Endothelial cell of umbilical vein (primary cell): Measurements from ENCODE around the gene CCDC146. TPM values are rescaled to one million over a fixed set of nuclear protein-coding genes. Genes with fewer than 3 reads are reported as not detected.

Experiments
- BruUV-seq: library from RNA; stranded (reverse); fragments of 400-500 nt; replicated peaks from 2 replicates; lab custom pipeline; 2021; lab: Mats Ljungman, UMichigan
- CTCF ChIA-PET: fragments of 300-600, 350-600 bp; sonication (Branson Sonifier 250); formaldehyde crosslinking; loops from one replicate; lab custom pipeline; 2021; ENCODE audit warnings: antibody characterized with exemption, inconsistent platforms; lab: Charles Lee
- POLR2A ChIA-PET: fragments of 300-600, 350-600 bp; sonication (Branson Sonifier 250); formaldehyde crosslinking; loops from one replicate; lab custom pipeline; 2021; ENCODE audit warnings: antibody characterized with exemption, inconsistent platforms; lab: Charles Lee
- DNase-seq: peaks from one replicate; pipeline ENCODE4 v3.0.0-alpha.2; 2011; ENCODE audit warnings: low read depth, low spot score
- FAIRE-seq: peaks from 2 replicates; lab custom pipeline; 2011; peaks lifted over from hg19 to GRCh38; lab: Jason Lieb, UNC
- H2AFZ ChIP-seq: 2 replicates; pipeline ENCODE4 v1.6.0; 2012; ENCODE audit warnings: low read depth, low read length, control low read depth, inconsistent platforms
- H3K27ac ChIP-seq: 2 replicates; pipeline ENCODE4 v1.5.1; 2011; ENCODE audit warnings: low read depth, mild to moderate bottlenecking, control low read depth, low read length, moderate library complexity; ENCODE audit not compliant: insufficient read depth
- H3K27me3 ChIP-seq, 2 experiments: 2 replicates each; pipeline versions ENCODE4 v1.6.0 to v1.6.1; 2011; ENCODE audit warnings: low read length in 2 of 2, mixed read lengths in 1 of 2; ENCODE audit not compliant: control insufficient read depth in 2 of 2, insufficient read depth in 2 of 2
- H3K36me3 ChIP-seq, 2 experiments: 2 replicates in 1 of 2; 3 replicates in 1 of 2; pipeline ENCODE4 v1.5.1; 2011; ENCODE audit warnings: low read length in 2 of 2, mild to moderate bottlenecking in 1 of 2, moderate library complexity in 1 of 2; ENCODE audit not compliant: control insufficient read depth in 2 of 2, insufficient read depth in 2 of 2; ENCODE audit errors: extremely low read depth in 1 of 2
- H3K4me1 ChIP-seq: 3 replicates; pipeline ENCODE4 v1.5.1; 2011; ENCODE audit warnings: mild to moderate bottlenecking, low read length; ENCODE audit not compliant: control insufficient read depth, insufficient read depth; ENCODE audit errors: extremely low read depth
- H3K4me2 ChIP-seq: 2 replicates; pipeline ENCODE4 v1.6.1; 2011; ENCODE audit warnings: low read length, control low read depth, mixed read lengths; ENCODE audit not compliant: insufficient read depth
- H3K4me3 ChIP-seq, 3 experiments: fragments of 200-600 bp in 1 of 3; sonication (generic), shearing (Covaris generic) in 1 of 3; replicated peaks in 1 of 3; 2 replicates each; pipeline ENCODE4 v1.5.1; 2011 to 2016; ENCODE audit warnings: control low read depth in 3 of 3, low read length in 3 of 3, mild to moderate bottlenecking in 2 of 3, inconsistent platforms in 1 of 3, low read depth in 1 of 3, moderate library complexity in 1 of 3; ENCODE audit not compliant: insufficient read depth in 1 of 3
- H3K79me2 ChIP-seq: 2 replicates; pipeline ENCODE4 v1.6.0; 2012; ENCODE audit warnings: low read length, inconsistent platforms; ENCODE audit not compliant: control insufficient read depth, insufficient read depth
- H3K9ac ChIP-seq: replicated peaks from 2 replicates; pipeline ENCODE3; 2011; ENCODE audit warnings: low read length, control low read depth; ENCODE audit not compliant: insufficient read depth; ENCODE audit errors: extremely low read depth
- H3K9me1 ChIP-seq: replicated peaks from 3 replicates; pipeline ENCODE4 v1.6.0; 2011; ENCODE audit warnings: mild to moderate bottlenecking, low read length; ENCODE audit not compliant: control insufficient read depth, insufficient read depth; ENCODE audit errors: extremely low read depth
- H3K9me3 ChIP-seq: replicated peaks from 2 replicates; pipeline ENCODE4 v1.5.1; 2012; ENCODE audit warnings: low read length, inconsistent platforms; ENCODE audit not compliant: control insufficient read depth, insufficient read depth
- H4K20me1 ChIP-seq: replicated peaks from 2 replicates; pipeline ENCODE3; 2011; ENCODE audit warnings: mild to moderate bottlenecking, low read length; ENCODE audit not compliant: control insufficient read depth, insufficient read depth; ENCODE audit errors: extremely low read depth
- CTCF ChIP-seq, 2 donors: IDR thresholded peaks; 1 replicate in 1 of 2; 2 replicates in 1 of 2; pipeline ENCODE4 v1.5.1; 2011; ENCODE audit warnings: low read length in 2 of 2, mild to moderate bottlenecking in 2 of 2, moderate library complexity in 2 of 2, control low read depth in 1 of 2, inconsistent platforms in 1 of 2, low read depth in 1 of 2; ENCODE audit not compliant: insufficient read depth in 1 of 2; ENCODE audit errors: extremely low read depth in 1 of 2
- EZH2 ChIP-seq: IDR thresholded peaks from 2 replicates; pipeline ENCODE4 v1.6.1; 2012; ENCODE audit warnings: borderline replicate concordance, low read depth, mild to moderate bottlenecking, moderate library complexity, low read length, inconsistent platforms; ENCODE audit not compliant: severe bottlenecking
- FOS ChIP-seq: IDR thresholded peaks from 2 replicates; pipeline ENCODE4 v1.6.1; 2011; ENCODE audit warnings: mild to moderate bottlenecking, low read length, moderate library complexity, borderline replicate concordance; ENCODE audit not compliant: insufficient read depth
- GATA2 ChIP-seq: IDR thresholded peaks from 2 replicates; pipeline ENCODE4 v1.7.0; 2011; ENCODE audit warnings: low read depth, mild to moderate bottlenecking, moderate library complexity, mixed read lengths, low read length; ENCODE audit not compliant: insufficient read length, insufficient read depth
- JUN ChIP-seq: IDR thresholded peaks from 2 replicates; pipeline ENCODE4 v1.6.1; 2011; ENCODE audit warnings: borderline replicate concordance, low read depth; ENCODE audit not compliant: insufficient read length, insufficient read depth
- MAX ChIP-seq: IDR thresholded peaks from 2 replicates; pipeline ENCODE4 v1.6.1; 2011; ENCODE audit not compliant: insufficient read depth, insufficient read length
- MYC ChIP-seq: IDR thresholded peaks from one replicate; pipeline ENCODE4 v1.6.1; 2011; ENCODE audit warnings: mild to moderate bottlenecking, low read depth, low read length
- POLR2A ChIP-seq: IDR thresholded peaks from 2 replicates; pipeline ENCODE4 v1.6.1; 2012; ENCODE audit warnings: low read depth, mild to moderate bottlenecking, control low read depth, low read length
- POLR2AphosphoS5 ChIP-seq: IDR thresholded peaks from 2 replicates; pipeline ENCODE4 v1.6.1; 2012; ENCODE audit warnings: low read depth, mild to moderate bottlenecking, control low read depth, low read length, moderate library complexity; ENCODE audit not compliant: insufficient read depth
- dilution Hi-C: fragments of 300-500 bp; cut with MboI; formaldehyde crosslinking; loops from one replicate; pipeline ENCODE4 v1.15.0; 2019; ENCODE audit warnings: low sequenced_read_pairs; ENCODE audit not compliant: extremely low pct_ligation_motif_present
- intact Hi-C: fragments of 100-400 bp; cut with micrococcal nuclease; formaldehyde crosslinking; loops from one replicate; pipeline ENCODE4 v1.10.0; 2022
- polyA plus RNA-seq, 4 experiments: library from polyadenylated mRNA; depleted of rRNA in 3 of 4; stranded (reverse) in 3 of 4; unstranded in 1 of 4; fragments of >200 nt; gene quantifications; 2 replicates each; pipeline versions ENCODE4 v1.2.1 to v1.2.3, GENCODE V29; 2011 to 2012; ENCODE audit warnings: missing spikeins in 1 of 4
- total RNA-seq: library from RNA; stranded (reverse); gene quantifications from 2 replicates; pipeline ENCODE4 v1.2.3, GENCODE V29; 2021

Gene CCDC146
- total and polyA plus RNA-seq, 2 donors (not counting 3 experiments of a cell fraction or from before 2014, with no cell fraction given): 0.65 to 2.2 TPM

- Histone ChIP-seq H3K4me1 (no peaks in the 10 kb centered on the region), H3K9ac (no peak overlapping the region), H3K36me3 (no peaks in the 10 kb centered on the region), H3K9me3 (no peaks in the 10 kb centered on the region), H3K79me2 (no peaks in the 10 kb centered on the region), H3K27ac (no peak overlapping the region), H3K9me1 (no peaks in the 10 kb centered on the region), H3K4me2 (no peak overlapping the region), H4K20me1 (no peaks in the 10 kb centered on the region), H3K4me3 (no peak overlapping the region), H3K27me3 (peaks cover 0 to 7% of the 10 kb centered on the region in 2 experiments), H2AFZ (no peak overlapping the region)
- intact Hi-C loops (no loop called here), dilution Hi-C loops (no loop called here)
- CTCF ChIA-PET: interaction anchor here (2.2 kb wide), 1 partner anchor 47 kb away, joined by 8 read pairs; no protein-coding TSS in a partner anchor
- TF ChIP-seq JUN: no peak
- no peak for TF ChIP-seq EZH2
- no peak for TF ChIP-seq POLR2A
- no peak for TF ChIP-seq POLR2AphosphoS5
- TF ChIP-seq CTCF (IDR thresholded peaks at IDR 0.05; ENCODE audit: extremely low read depth in 1 of 2, insufficient read depth in 1 of 2, low read depth in 1 of 2, low read length in 2 of 2): no peak
- TF ChIP-seq MAX: no peak
- no peak for TF ChIP-seq FOS
- no peak for TF ChIP-seq MYC
- no peak for TF ChIP-seq GATA2
- FAIRE-seq (no peak), DNase-seq (no peak)
- POLR2A ChIA-PET: no interaction called here
- no TSS peak for BruUV-seq
Observed at GRCh38 chr7:77200542-77200941, 78.1 kb downstream of the CCDC146 start.
